T47D (cell line): ENCODE results near the gene PRAMEF13.
A peak's percentile ranks its signal among the peaks of the same experiment; 100 is the strongest.
"Not testable (repeated sequence)": the region's sequence is repeated elsewhere in the genome, so short reads cannot be mapped to it uniquely, and the experiment has no call there.

Experiments used
- DNase-seq, 2 experiments: peaks; one replicate each; pipeline versions ENCODE4 v3.0.0 to v3.0.0-alpha.2; 2011 to 2012; ENCODE audit warnings: low read depth in 1 of 2, low spot score in 1 of 2
- JUND ChIP-seq: IDR thresholded peaks from 2 replicates; pipeline ENCODE4 v1.6.1; 2012; ENCODE audit warnings: low read depth
- in situ Hi-C: cut with HindIII; loops from 2 replicates; pipeline ENCODE4 v1.10.0; 2016; ENCODE audit warnings: low sequenced_read_pairs, low pct_unique_long_range_greater_than_20kb

The PRAMEF13 gene

GRCh38 chr1:13201309-13201708, at the start of gene PRAMEF13:
Gene PRAMEF13 (minus strand): TSS chr1:13201409. CDS start chr1:13199589, 1,820 bp downstream.
- in situ Hi-C loops, DNase-seq: not testable (repeated sequence)

- in situ Hi-C loops, DNase-seq: not testable (repeated sequence)
Observed at GRCh38 chr1:13247122-13247521, 45.9 kb upstream of the PRAMEF13 start.

- in situ Hi-C loops, DNase-seq: not testable (repeated sequence)
Observed at GRCh38 chr1:13246554-13246871, 45.3 kb upstream of the PRAMEF13 start.

GRCh38 chr1:13245841-13246553, 44.8 kb upstream of the PRAMEF13 start:
- in situ Hi-C loops, DNase-seq: not testable (repeated sequence)

- in situ Hi-C loops, DNase-seq: not testable (repeated sequence)
Observed at GRCh38 chr1:13243536-13244263, 42.5 kb upstream of the PRAMEF13 start.

- in situ Hi-C loops, DNase-seq: not testable (repeated sequence)
Observed at GRCh38 chr1:13239633-13240032, 38.4 kb upstream of the PRAMEF13 start.

- in situ Hi-C loops, DNase-seq: not testable (repeated sequence)
Observed at GRCh38 chr1:13237572-13237971, 36.4 kb upstream of the PRAMEF13 start.

GRCh38 chr1:13234057-13234456, 32.8 kb upstream of the PRAMEF13 start:
- DNase-seq, in situ Hi-C loops: not testable (repeated sequence)

GRCh38 chr1:13232056-13232455, 30.8 kb upstream of the PRAMEF13 start:
- in situ Hi-C loops, result not testable (repeated sequence)

GRCh38 chr1:13231061-13231750, 30.0 kb upstream of the PRAMEF13 start:
- in situ Hi-C loops, DNase-seq: not testable (repeated sequence)

More at GRCh38 chr1:13232056-13232455, 30.8 kb upstream of the PRAMEF13 start:
- DNase-seq, result not testable (repeated sequence)

GRCh38 chr1:13230601-13231000, 29.4 kb upstream of the PRAMEF13 start:
- DNase-seq, in situ Hi-C loops: not testable (repeated sequence)

GRCh38 chr1:13230096-13230495, 28.9 kb upstream of the PRAMEF13 start:
- in situ Hi-C loops, DNase-seq: not testable (repeated sequence)

GRCh38 chr1:13228343-13228781, 27.2 kb upstream of the PRAMEF13 start:
- in situ Hi-C loops, result no loop called here
- no peak for TF ChIP-seq JUND
- peak in 1 of 2 experiments; percentile 41 for DNase-seq

GRCh38 chr1:13227271-13228055, 26.3 kb upstream of the PRAMEF13 start:
- in situ Hi-C loops, DNase-seq: not testable (repeated sequence)

- in situ Hi-C loops, result not testable (repeated sequence)
Observed at GRCh38 chr1:13225675-13226204, 24.5 kb upstream of the PRAMEF13 start, which contains the start of gene PRAMEF18. Gene PRAMEF18 (minus strand): TSS chr1:13226154. CDS start chr1:13226106, 48 bp downstream.

More at GRCh38 chr1:13225675-13226204, 24.5 kb upstream of the PRAMEF13 start, which contains the start of gene PRAMEF18:
- not testable (repeated sequence) for DNase-seq
